ENCODE data around the gene TSC2.
"Not testable (repeated sequence)": the region's sequence is repeated elsewhere in the genome, so short reads cannot be mapped to it uniquely, and the experiment has no call there.

GRCh38 chr16:2107121-2107790, 59.5 kb downstream of the TSC2 start:
- not testable (repeated sequence) for TF ChIP-seq POLR2A, EP300, CTCF (IDR thresholded peaks at IDR 0.05)
